Brain microvascular endothelial cell (primary cell): ENCODE data around the gene PSMA4.
A peak's percentile ranks its signal among the peaks of the same experiment; 100 is the strongest.
"Not testable (repeated sequence)": the region's sequence is repeated elsewhere in the genome, so short reads cannot be mapped to it uniquely, and the experiment has no call there.

Source experiments
- DNase-seq: peaks from one replicate; pipeline ENCODE4 v3.0.0-alpha.2; 2020
- H3K27ac ChIP-seq: fragments of 250-450 bp; sonication (Bioruptor Pico); 2 replicates; pipeline ENCODE4 v1.5.1; 2020; ENCODE audit warnings: mild to moderate bottlenecking, moderate library complexity
- H3K27me3 ChIP-seq: fragments of 250-450 bp; sonication (Bioruptor Pico); replicated peaks from 2 replicates; pipeline ENCODE4 v1.5.1; 2020; ENCODE audit warnings: mild to moderate bottlenecking
- H3K36me3 ChIP-seq: fragments of 250-450 bp; sonication (Bioruptor Pico); replicated peaks from 2 replicates; pipeline ENCODE4 v1.5.1; 2020; ENCODE audit warnings: mild to moderate bottlenecking
- H3K4me3 ChIP-seq: 2 replicates; pipeline ENCODE4 v1.5.1; 2011; ENCODE audit warnings: low read depth, mild to moderate bottlenecking, control low read depth, low read length, moderate library complexity
- in situ Hi-C: cut with HindIII; loops from 2 replicates; pipeline ENCODE4 v1.10.0; 2017; ENCODE audit warnings: low sequenced_read_pairs, low pct_ligation_motif_present
- TF ChIP-seq, protein P1 (sequence below): IDR thresholded peaks from 2 replicates; pipeline ENCODE4 v1.5.1; 2011; ENCODE audit warnings: low read depth, mild to moderate bottlenecking, moderate library complexity, low read length, control low read depth, inconsistent platforms; ENCODE audit errors: missing control alignments

PSMA4 gene

DNA sequence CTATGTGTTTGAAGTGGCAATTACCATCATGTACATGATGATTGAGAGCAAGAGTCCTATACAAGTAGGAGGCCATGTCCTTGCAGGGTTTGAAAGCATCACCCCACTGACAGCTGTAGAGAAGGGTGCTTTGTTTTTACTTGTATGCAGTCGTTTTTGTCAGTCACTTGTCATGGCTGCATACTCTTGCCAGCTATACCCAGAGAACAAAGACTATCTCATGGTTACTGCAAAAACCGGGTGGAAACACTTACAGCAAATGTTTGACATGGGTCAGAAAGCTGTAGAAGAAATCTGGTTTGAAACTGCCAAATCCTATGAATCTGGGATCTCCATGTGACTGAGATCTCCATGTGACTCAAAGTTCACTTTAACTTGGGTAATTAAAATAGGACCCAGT is 6.9 kb upstream of the PSMA4 start:
- Histone ChIP-seq H3K36me3 (no peaks in the 10 kb centered on the region), H3K4me3 (no peak overlapping the region), H3K27ac (no peak overlapping the region), H3K27me3 (no peaks in the 10 kb centered on the region)
- TF ChIP-seq, protein P1, sequence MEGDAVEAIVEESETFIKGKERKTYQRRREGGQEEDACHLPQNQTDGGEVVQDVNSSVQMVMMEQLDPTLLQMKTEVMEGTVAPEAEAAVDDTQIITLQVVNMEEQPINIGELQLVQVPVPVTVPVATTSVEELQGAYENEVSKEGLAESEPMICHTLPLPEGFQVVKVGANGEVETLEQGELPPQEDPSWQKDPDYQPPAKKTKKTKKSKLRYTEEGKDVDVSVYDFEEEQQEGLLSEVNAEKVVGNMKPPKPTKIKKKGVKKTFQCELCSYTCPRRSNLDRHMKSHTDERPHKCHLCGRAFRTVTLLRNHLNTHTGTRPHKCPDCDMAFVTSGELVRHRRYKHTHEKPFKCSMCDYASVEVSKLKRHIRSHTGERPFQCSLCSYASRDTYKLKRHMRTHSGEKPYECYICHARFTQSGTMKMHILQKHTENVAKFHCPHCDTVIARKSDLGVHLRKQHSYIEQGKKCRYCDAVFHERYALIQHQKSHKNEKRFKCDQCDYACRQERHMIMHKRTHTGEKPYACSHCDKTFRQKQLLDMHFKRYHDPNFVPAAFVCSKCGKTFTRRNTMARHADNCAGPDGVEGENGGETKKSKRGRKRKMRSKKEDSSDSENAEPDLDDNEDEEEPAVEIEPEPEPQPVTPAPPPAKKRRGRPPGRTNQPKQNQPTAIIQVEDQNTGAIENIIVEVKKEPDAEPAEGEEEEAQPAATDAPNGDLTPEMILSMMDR, result no peak
- in situ Hi-C loops, result no loop called here
- no peak for DNase-seq

DNA sequence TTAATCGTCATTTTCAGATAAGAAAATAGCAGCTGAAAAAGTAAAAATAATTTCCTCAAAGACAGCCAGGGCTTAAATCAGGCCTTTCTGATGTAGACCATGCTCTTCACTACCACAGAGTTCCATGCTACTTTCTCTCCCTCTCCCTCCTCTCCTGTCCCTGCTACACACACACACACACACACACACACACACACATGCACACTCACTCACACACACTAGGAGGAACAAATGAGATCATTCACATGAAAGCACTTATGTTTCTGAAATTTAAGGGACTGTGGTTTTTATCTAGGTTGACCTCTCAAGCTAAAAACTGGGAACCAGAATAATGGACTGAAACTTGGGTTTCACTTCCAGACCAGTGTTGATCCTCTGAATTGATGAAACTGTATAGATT is 4.1 kb upstream of the PSMA4 start:
- no peak for DNase-seq
- no peaks in the 10 kb centered on the region for H3K27me3 ChIP-seq
- no peak overlapping the region for H3K4me3 ChIP-seq
- no peak overlapping the region for H3K27ac ChIP-seq
- TF ChIP-seq, protein P1, result no peak
- H3K36me3 ChIP-seq, result no peaks in the 10 kb centered on the region
- in situ Hi-C loops, result no loop called here

DNA sequence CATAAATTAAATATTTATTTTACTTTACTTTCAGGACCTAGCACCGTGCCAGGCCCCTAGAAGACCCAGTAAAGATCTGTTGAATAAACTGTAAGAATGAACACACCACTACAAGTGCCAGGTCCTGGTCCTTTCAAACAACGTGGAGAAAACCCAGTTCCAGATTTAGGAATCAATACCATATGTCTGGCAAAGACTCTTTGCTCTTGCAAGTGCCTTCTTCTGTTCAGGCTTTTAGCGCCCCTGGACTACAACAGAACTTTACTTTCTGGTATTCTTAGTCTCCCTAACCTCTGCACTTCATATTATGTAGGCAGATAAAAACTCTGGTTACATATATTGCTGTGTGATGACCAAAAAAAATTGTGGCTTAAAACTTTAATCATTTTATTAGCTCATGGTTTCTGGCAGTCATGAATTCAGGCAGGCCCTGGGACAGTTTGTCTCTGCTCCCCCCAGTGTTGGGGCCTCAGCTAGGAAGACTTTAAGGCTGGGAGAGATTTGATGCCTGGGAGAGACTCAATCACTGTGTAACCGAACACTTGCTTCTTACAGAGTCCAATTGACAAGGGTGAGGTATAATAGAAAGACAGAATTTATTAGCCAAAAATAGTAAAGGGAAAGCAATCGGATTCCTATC is 2.9 kb upstream of the PSMA4 start:
- H3K27ac ChIP-seq, result no peak overlapping the region
- H3K36me3 ChIP-seq, result peaks cover 2% of the 10 kb centered on the region
- DNase-seq, result no peak
- in situ Hi-C loops, result no loop called here
- H3K27me3 ChIP-seq, result no peaks in the 10 kb centered on the region
- H3K4me3 ChIP-seq, result no peak overlapping the region
- TF ChIP-seq, protein P1, result no peak

- no peak overlapping the region for H3K27ac ChIP-seq
- no peak for DNase-seq
- H3K4me3 ChIP-seq, result no peak overlapping the region
- in situ Hi-C loops, result no loop called here
- no peaks in the 10 kb centered on the region for H3K27me3 ChIP-seq
- H3K36me3 ChIP-seq, result peaks cover 10% of the 10 kb centered on the region
- TF ChIP-seq, protein P1, result no peak
Measured at GRCh38 chr15:78538358-78538757, 1.9 kb upstream of the PSMA4 start.

GRCh38 chr15:78539464-78540140 is 642 bp upstream of the PSMA4 start:
- in situ Hi-C loops, H3K27me3 ChIP-seq: not testable (repeated sequence)
- H3K4me3 ChIP-seq, result peak overlapping the region; percentile 90
- H3K27ac ChIP-seq, result peak overlapping the region; percentile 96
- H3K36me3 ChIP-seq, result peaks cover 15% of the 10 kb centered on the region
- peak; percentile 1 for DNase-seq

- Histone ChIP-seq H3K36me3 (peaks cover 29% of the 10 kb centered on the region), H3K4me3 (peak overlapping the region; percentile 90), H3K27me3 (no peaks in the 10 kb centered on the region), H3K27ac (peak overlapping the region; percentile 96)
- no peak for DNase-seq
- TF ChIP-seq, protein P1, result no peak
- in situ Hi-C loops, result no loop called here
Measured at GRCh38 chr15:78540871-78541743, 863 bp downstream of the PSMA4 start.
